Suppressor macrophage treated with lipopolysaccharide for 1 hour (primary cell): ENCODE data around the gene ALDH1L1.

Experiments
- DNase-seq, 3 donors: peaks; one replicate each; pipeline ENCODE4 v3.0.0-alpha.2; 2020 to 2022

ALDH1L1 gene

GRCh38 chr3:126131881-126132750 is 48.3 kb downstream of the ALDH1L1 start:
- DNase-seq = no peak

GRCh38 chr3:126130981-126131745 is 49.2 kb downstream of the ALDH1L1 start:
- DNase-seq = no peak

- DNase-seq = no peak
These were observed 50.1 kb downstream of the ALDH1L1 start for GRCh38 chr3:126130081-126130855.

GRCh38 chr3:126129398-126129891 is 50.9 kb downstream of the ALDH1L1 start:
- DNase-seq = peak; percentile 30 to 48 (median 40)

GRCh38 chr3:126128504-126129397 is 51.6 kb downstream of the ALDH1L1 start:
- DNase-seq = no peak

GRCh38 chr3:126127904-126128303 is 52.5 kb downstream of the ALDH1L1 start:
- no peak for DNase-seq

- no peak for DNase-seq
These were observed 52.9 kb downstream of the ALDH1L1 start for GRCh38 chr3:126127452-126127851.

- DNase-seq = no peak
These were observed 53.5 kb downstream of the ALDH1L1 start for GRCh38 chr3:126126811-126127431.

GRCh38 chr3:126126286-126126685 is 54.1 kb downstream of the ALDH1L1 start:
- DNase-seq = no peak

- DNase-seq = no peak
These were observed 54.6 kb downstream of the ALDH1L1 start for GRCh38 chr3:126125781-126126251.

- DNase-seq = no peak
These were observed 55.0 kb downstream of the ALDH1L1 start for GRCh38 chr3:126125341-126125740.

GRCh38 chr3:126124896-126125295 is 55.5 kb downstream of the ALDH1L1 start:
- no peak for DNase-seq

GRCh38 chr3:126124148-126124868 is 56.1 kb downstream of the ALDH1L1 start:
- no peak for DNase-seq

GRCh38 chr3:126121632-126122031 is 58.8 kb downstream of the ALDH1L1 start:
- DNase-seq = no peak

- DNase-seq = no peak
These were observed 59.3 kb downstream of the ALDH1L1 start for GRCh38 chr3:126121074-126121473.

GRCh38 chr3:126119976-126120375 is 60.4 kb downstream of the ALDH1L1 start:
- DNase-seq = no peak

GRCh38 chr3:126119008-126119675 is 61.2 kb downstream of the ALDH1L1 start:
- DNase-seq = no peak

GRCh38 chr3:126118591-126118990 is 61.8 kb downstream of the ALDH1L1 start:
- DNase-seq = no peak

GRCh38 chr3:126117786-126118185 is 62.6 kb downstream of the ALDH1L1 start:
- no peak for DNase-seq

GRCh38 chr3:126117212-126117611 is 63.2 kb downstream of the ALDH1L1 start:
- DNase-seq = no peak
